ENCODE data around the gene RAB1A.
A peak's percentile ranks its signal among the peaks of the same experiment; 100 is the strongest.
"Not testable (repeated sequence)": the region's sequence is repeated elsewhere in the genome, so short reads cannot be mapped to it uniquely, and the experiment has no call there.

RAB1A gene

GRCh38 chr2:65129826-65130663, at the start of gene RAB1A:
Gene RAB1A, minus strand, starts transcription at chr2:65130106. Its CDS starts 191 bp downstream, at chr2:65129915.
- H2AFZ ChIP-seq (ENCODE audit: low read depth, low read length), result peak within 1 kb of the TSS; percentile 84
- H3K9ac ChIP-seq (ENCODE audit: low read depth, low read length), result peak within 1 kb of the TSS; percentile 94
- TF ChIP-seq EZH2 (IDR thresholded peaks at IDR 0.05; ENCODE audit: borderline replicate concordance, low read depth, low read length, severe bottlenecking), result no peak
- TF ChIP-seq CTCF (IDR thresholded peaks at IDR 0.05; ENCODE audit: borderline replicate concordance, extremely low read depth, low read length, poor library complexity, severe bottlenecking), result peak; percentile 68
- ATAC-seq (ENCODE audit: insufficient read depth, low read depth), result peak; percentile 96
- peaks cover 40% of the 10 kb centered on the region for H3K4me1 ChIP-seq (ENCODE audit: insufficient read depth, low read length)
- DNase-seq, result peak; percentile 100
- H3K36me3 ChIP-seq (ENCODE audit: insufficient read depth, low read length), result no peaks in the 10 kb centered on the region; the same call in 1 of the 2 replicates
- peaks cover 49% of the 10 kb centered on the region for H3K79me2 ChIP-seq (ENCODE audit: insufficient read depth, low read length)
- peaks cover 30% of the 10 kb centered on the region for H4K20me1 ChIP-seq (ENCODE audit: insufficient read depth, low read length)
- no peaks in the 10 kb centered on the region for H3K9me3 ChIP-seq (ENCODE audit: insufficient read depth, low read length, severe bottlenecking)
- H3K4me3 ChIP-seq (ENCODE audit: low read depth in 1 of 2, low read length in 2 of 2), result peak within 1 kb of the TSS; percentile 97 to 100
- H3K27ac ChIP-seq (ENCODE audit: low read length), result peak within 1 kb of the TSS; percentile 86
- H3K4me2 ChIP-seq (ENCODE audit: insufficient read depth, low read length), result peak within 1 kb of the TSS; percentile 88
- H3K27me3 ChIP-seq (ENCODE audit: insufficient read depth, low read length, poor library complexity), result no peaks in the 10 kb centered on the region

GRCh38 chr2:65177751-65178442, 48.0 kb upstream of the RAB1A start:
- DNase-seq (no peak), ATAC-seq (ENCODE audit: insufficient read depth, low read depth) (peak; percentile 35; the same call in 1 of the 3 replicates)
- no peaks in the 10 kb centered on the region for H3K79me2 ChIP-seq (ENCODE audit: insufficient read depth, low read length)
- no peaks in the 10 kb centered on the region for H3K36me3 ChIP-seq (ENCODE audit: insufficient read depth, low read length)
- no peak overlapping the region for H2AFZ ChIP-seq (ENCODE audit: low read depth, low read length)
- no peaks in the 10 kb centered on the region for H3K27me3 ChIP-seq (ENCODE audit: insufficient read depth, low read length, poor library complexity)
- no peaks in the 10 kb centered on the region for H4K20me1 ChIP-seq (ENCODE audit: insufficient read depth, low read length)
- H3K4me3 ChIP-seq (ENCODE audit: low read depth in 1 of 2, low read length in 2 of 2), result no peak overlapping the region
- TF ChIP-seq CTCF (IDR thresholded peaks at IDR 0.05; ENCODE audit: borderline replicate concordance, extremely low read depth, low read length, poor library complexity, severe bottlenecking) (no peak), EZH2 (IDR thresholded peaks at IDR 0.05; ENCODE audit: borderline replicate concordance, low read depth, low read length, severe bottlenecking) (no peak)
- no peak overlapping the region for H3K27ac ChIP-seq (ENCODE audit: low read length)
- H3K4me1 ChIP-seq (ENCODE audit: insufficient read depth, low read length), result no peaks in the 10 kb centered on the region
- no peak overlapping the region for H3K9ac ChIP-seq (ENCODE audit: low read depth, low read length)
- no peak overlapping the region for H3K4me2 ChIP-seq (ENCODE audit: insufficient read depth, low read length)
- H3K9me3 ChIP-seq (ENCODE audit: insufficient read depth, low read length, severe bottlenecking), result no peaks in the 10 kb centered on the region

- no peaks in the 10 kb centered on the region for H3K36me3 ChIP-seq (ENCODE audit: insufficient read depth, low read length)
- H3K79me2 ChIP-seq (ENCODE audit: insufficient read depth, low read length), result no peaks in the 10 kb centered on the region
- no peak overlapping the region for H2AFZ ChIP-seq (ENCODE audit: low read depth, low read length)
- no peak overlapping the region for H3K27ac ChIP-seq (ENCODE audit: low read length)
- H3K4me3 ChIP-seq (ENCODE audit: low read depth in 1 of 2, low read length in 2 of 2), result no peak overlapping the region
- DNase-seq, result no peak
- no peaks in the 10 kb centered on the region for H3K4me1 ChIP-seq (ENCODE audit: insufficient read depth, low read length)
- no peaks in the 10 kb centered on the region for H3K9me3 ChIP-seq (ENCODE audit: insufficient read depth, low read length, severe bottlenecking)
- no peaks in the 10 kb centered on the region for H3K27me3 ChIP-seq (ENCODE audit: insufficient read depth, low read length, poor library complexity)
- H3K9ac ChIP-seq (ENCODE audit: low read depth, low read length), result no peak overlapping the region
- no peak for ATAC-seq (ENCODE audit: insufficient read depth, low read depth)
- H4K20me1 ChIP-seq (ENCODE audit: insufficient read depth, low read length), result no peaks in the 10 kb centered on the region
- no peak overlapping the region for H3K4me2 ChIP-seq (ENCODE audit: insufficient read depth, low read length)
- TF ChIP-seq EZH2 (IDR thresholded peaks at IDR 0.05; ENCODE audit: borderline replicate concordance, low read depth, low read length, severe bottlenecking) (no peak), CTCF (IDR thresholded peaks at IDR 0.05; ENCODE audit: borderline replicate concordance, extremely low read depth, low read length, poor library complexity, severe bottlenecking) (no peak)
Observed at GRCh38 chr2:65175894-65176530, 46.1 kb upstream of the RAB1A start.

- not testable (repeated sequence) for DNase-seq; ATAC-seq (ENCODE audit: insufficient read depth, low read depth); H4K20me1 ChIP-seq (ENCODE audit: insufficient read depth, low read length); H3K9ac ChIP-seq (ENCODE audit: low read depth, low read length); H3K4me2 ChIP-seq (ENCODE audit: insufficient read depth, low read length); H3K4me1 ChIP-seq (ENCODE audit: insufficient read depth, low read length); H3K36me3 ChIP-seq (ENCODE audit: insufficient read depth, low read length); H3K79me2 ChIP-seq (ENCODE audit: insufficient read depth, low read length); H3K27me3 ChIP-seq (ENCODE audit: insufficient read depth, low read length, poor library complexity); H3K9me3 ChIP-seq (ENCODE audit: insufficient read depth, low read length, severe bottlenecking); H2AFZ ChIP-seq (ENCODE audit: low read depth, low read length); H3K27ac ChIP-seq (ENCODE audit: low read length); H3K4me3 ChIP-seq (ENCODE audit: low read depth in 1 of 2, low read length in 2 of 2)
Observed at GRCh38 chr2:65174031-65174430, 44.1 kb upstream of the RAB1A start.

Data from DND-41 (cell line).